ENCODE results near the gene ZNF227.
A peak's percentile ranks its signal among the peaks of the same experiment; 100 is the strongest.
"Not testable (repeated sequence)": the region's sequence is repeated elsewhere in the genome, so short reads cannot be mapped to it uniquely, and the experiment has no call there.

ZNF227 gene

GRCh38 chr19:44212250-44212865 lies at the start of gene ZNF227:
Gene ZNF227, plus strand, starts transcription at chr19:44212532. Its CDS starts 5,261 bp downstream, at chr19:44217793.
- in situ Hi-C loops (cut with HindIII; ENCODE audit: low sequenced_read_pairs): no loop called here
- DNase-seq (ENCODE audit: low read depth): peak; percentile 94
- TF ChIP-seq CTCF (IDR thresholded peaks at IDR 0.05; ENCODE audit: low read depth, low read length, missing control alignments): no peak
- H3K4me3 ChIP-seq (ENCODE audit: low read depth, low read length): peak within 1 kb of the TSS; percentile 92

- in situ Hi-C loops (cut with HindIII; ENCODE audit: low sequenced_read_pairs): no loop called here
- H3K4me3 ChIP-seq (ENCODE audit: low read depth, low read length): no peak overlapping the region
- no peak for TF ChIP-seq CTCF (IDR thresholded peaks at IDR 0.05; ENCODE audit: low read depth, low read length, missing control alignments)
- DNase-seq (ENCODE audit: low read depth): no peak
Measured at GRCh38 chr19:44163789-44164188, 48.5 kb upstream of the ZNF227 start.

- peak overlapping the region; percentile 75 for H3K4me3 ChIP-seq (ENCODE audit: low read depth, low read length)
- in situ Hi-C loops (cut with HindIII; ENCODE audit: low sequenced_read_pairs): no loop called here
- no peak for TF ChIP-seq CTCF (IDR thresholded peaks at IDR 0.05; ENCODE audit: low read depth, low read length, missing control alignments)
Measured at GRCh38 chr19:44164327-44164672, 48.0 kb upstream of the ZNF227 start.

GRCh38 chr19:44164673-44165512 lies 47.4 kb upstream of the ZNF227 start, which contains the start of gene ZNF226:
Gene ZNF226, plus strand, starts transcription at chr19:44165100. Its CDS starts 4,981 bp downstream, at chr19:44170081.
- in situ Hi-C loops (cut with HindIII; ENCODE audit: low sequenced_read_pairs): no loop called here
- TF ChIP-seq CTCF (IDR thresholded peaks at IDR 0.05; ENCODE audit: low read depth, low read length, missing control alignments): no peak
- H3K4me3 ChIP-seq (ENCODE audit: low read depth, low read length): peak within 1 kb of the TSS; percentile 75

More at GRCh38 chr19:44164327-44164672, 48.0 kb upstream of the ZNF227 start:
- DNase-seq (ENCODE audit: low read depth): no peak

GRCh38 chr19:44170660-44171059 lies 41.7 kb upstream of the ZNF227 start:
- in situ Hi-C loops (cut with HindIII; ENCODE audit: low sequenced_read_pairs); H3K4me3 ChIP-seq (ENCODE audit: low read depth, low read length); DNase-seq (ENCODE audit: low read depth): not testable (repeated sequence)

More at GRCh38 chr19:44164673-44165512, 47.4 kb upstream of the ZNF227 start, which contains the start of gene ZNF226:
- DNase-seq (ENCODE audit: low read depth): peak; percentile 98

- TF ChIP-seq CTCF (IDR thresholded peaks at IDR 0.05; ENCODE audit: low read depth, low read length, missing control alignments): no peak
- in situ Hi-C loops (cut with HindIII; ENCODE audit: low sequenced_read_pairs): no loop called here
- no peak overlapping the region for H3K4me3 ChIP-seq (ENCODE audit: low read depth, low read length)
- DNase-seq (ENCODE audit: low read depth): no peak
Measured at GRCh38 chr19:44176590-44176989, 35.7 kb upstream of the ZNF227 start.

- no peak for TF ChIP-seq CTCF (IDR thresholded peaks at IDR 0.05; ENCODE audit: low read depth, low read length, missing control alignments)
- in situ Hi-C loops (cut with HindIII; ENCODE audit: low sequenced_read_pairs): no loop called here
Measured at GRCh38 chr19:44180968-44181367, 31.4 kb upstream of the ZNF227 start.

More at GRCh38 chr19:44180968-44181367, 31.4 kb upstream of the ZNF227 start:
- no peak for DNase-seq (ENCODE audit: low read depth)
- H3K4me3 ChIP-seq (ENCODE audit: low read depth, low read length): no peak overlapping the region

Measured in astrocyte of the cerebellum (primary cell).